ENCODE measurements around the gene BUB3. TPM values are rescaled to one million over a fixed set of nuclear protein-coding genes. Genes with fewer than 3 reads are reported as not detected.
A peak's percentile ranks its signal among the peaks of the same experiment; 100 is the strongest.

Gene BUB3
- total and polyA plus RNA-seq, 2 of the 8 experiments (the other 6 are each of a cell fraction or from before 2014, with no cell fraction given) = 183 to 207 TPM

- TF ChIP-seq TBP (IDR thresholded peaks at IDR 0.05; ENCODE audit: low read depth, low read length) (peak; percentile 94), BACH1 (IDR thresholded peaks at IDR 0.05; ENCODE audit: low read length) (0 out of 2 replicates have a peak, but pooled peaks have one; percentile 42), EZH2 (IDR thresholded peaks at IDR 0.05; ENCODE audit: low read depth, low read length, severe bottlenecking) (peak; percentile 52), MAFK (IDR thresholded peaks at IDR 0.05; ENCODE audit: low read depth, low read length) (no peak), RBBP5 (IDR thresholded peaks at IDR 0.05; ENCODE audit: borderline replicate concordance, low read depth, low read length) (0 out of 2 replicates have a peak, but pooled peaks have one; percentile 20), CTBP2 (IDR thresholded peaks at IDR 0.05; ENCODE audit: borderline replicate concordance, insufficient read depth, insufficient read length, low read length) (no peak), CBX8 (IDR thresholded peaks at IDR 0.05; ENCODE audit: borderline replicate concordance, low read depth, low read length) (no peak), HDAC2 (IDR thresholded peaks at IDR 0.05; ENCODE audit: borderline replicate concordance in 1 of 2, low read depth in 2 of 2, low read length in 2 of 2) (peak in 1 of 2 experiments; percentile 94; a peak in 1 of 4 replicates), E2F6 (IDR thresholded peaks at IDR 0.05) (peak; percentile 89), ASH2L (IDR thresholded peaks at IDR 0.05; ENCODE audit: low read length) (peak; percentile 77), POLR2AphosphoS5 (IDR thresholded peaks at IDR 0.05; ENCODE audit: low read depth, low read length) (no peak), BCL11A (IDR thresholded peaks at IDR 0.05; ENCODE audit: low read depth in 2 of 2, low read length in 2 of 2) (no peak), KDM4A (IDR thresholded peaks at IDR 0.05; ENCODE audit: low read depth, low read length, severe bottlenecking) (peak; percentile 61), KDM1A (IDR thresholded peaks at IDR 0.05; ENCODE audit: borderline replicate concordance, low read length) (0 out of 2 replicates have a peak, but pooled peaks have one; percentile 13), SIN3A (conservative IDR thresholded peaks at IDR 0.05 in 1 of 2, IDR thresholded peaks at IDR 0.05 in 1 of 2; ENCODE audit: low read depth in 1 of 2, low read length in 2 of 2) (peak; percentile 0 to 23; a peak in 1 of 4 replicates)
Observed at GRCh38 chr10:123150986-123151736, 3.0 kb upstream of the BUB3 start (continued).

All from H1 (cell line).